Epidermal melanocyte (primary cell): ENCODE data around the gene DPH6.

Experiments used
- DNase-seq: peaks from one replicate; pipeline ENCODE4 v3.0.0; 2011; ENCODE audit warnings: low spot score; ENCODE audit not compliant: insufficient read length

DPH6 gene

DNA sequence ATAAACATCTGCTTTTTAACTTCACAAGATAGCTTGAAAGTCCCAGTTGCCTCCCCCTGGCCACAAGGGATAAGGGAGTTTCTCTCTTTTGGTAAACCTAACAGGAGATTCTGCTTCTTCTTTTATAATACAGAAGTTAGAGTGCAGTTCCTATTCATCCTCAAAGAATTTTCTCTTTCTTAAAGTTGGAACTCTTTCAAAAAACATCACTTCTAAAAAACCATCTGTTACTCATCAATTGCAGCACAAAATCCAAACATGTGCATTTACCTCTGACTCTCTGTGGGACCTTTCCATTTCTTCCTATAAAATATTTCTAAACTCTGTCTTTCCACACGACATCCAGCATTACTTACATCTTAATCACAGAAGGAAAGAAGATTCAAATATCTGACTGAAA is 5.1 kb downstream of the DPH6 start:
- no peak for DNase-seq

DNA sequence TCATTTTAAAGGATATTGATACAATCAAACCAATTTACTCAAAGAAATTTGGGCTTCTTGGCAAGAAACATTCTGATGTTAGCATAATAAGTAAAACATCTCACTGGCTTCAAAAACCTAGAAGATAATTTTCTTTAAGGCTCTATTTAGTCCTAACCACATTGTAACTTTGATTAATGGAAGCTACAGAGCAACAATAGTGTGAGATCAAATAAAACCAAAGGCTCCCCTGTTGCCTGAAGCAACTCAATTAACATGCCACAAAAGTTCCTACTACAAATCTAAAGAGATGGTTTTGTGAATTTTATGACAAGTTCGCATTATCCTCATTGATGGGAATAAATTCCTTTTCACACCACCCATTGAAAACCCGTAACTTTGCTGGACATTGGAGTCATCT is 5.9 kb downstream of the DPH6 start:
- no peak for DNase-seq

DNA sequence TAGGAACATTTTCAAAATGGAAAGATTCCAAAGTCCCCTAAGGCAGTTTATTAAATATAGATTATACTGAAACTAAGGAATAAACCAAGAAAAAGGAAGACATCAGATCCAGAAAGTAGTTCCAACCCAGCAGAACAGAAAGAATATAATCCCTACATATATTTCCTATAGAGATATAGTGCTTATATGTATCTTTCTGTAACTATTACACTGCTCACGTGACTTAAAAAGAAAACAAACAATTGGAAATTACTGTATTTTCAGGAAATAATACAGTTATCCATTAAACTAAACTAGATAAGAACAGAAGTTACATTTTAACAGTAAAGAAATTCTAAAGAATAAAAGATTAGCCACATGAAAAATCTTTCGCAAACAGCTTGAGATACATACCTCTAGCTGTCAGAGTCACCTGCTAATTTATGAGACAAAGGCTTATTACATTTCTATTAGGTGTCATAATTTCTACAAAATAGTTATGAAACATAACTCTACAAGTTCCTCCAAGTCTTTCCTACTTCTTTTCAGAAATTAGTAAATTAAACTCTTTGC is 10.5 kb downstream of the DPH6 start:
- DNase-seq = no peak

DNA sequence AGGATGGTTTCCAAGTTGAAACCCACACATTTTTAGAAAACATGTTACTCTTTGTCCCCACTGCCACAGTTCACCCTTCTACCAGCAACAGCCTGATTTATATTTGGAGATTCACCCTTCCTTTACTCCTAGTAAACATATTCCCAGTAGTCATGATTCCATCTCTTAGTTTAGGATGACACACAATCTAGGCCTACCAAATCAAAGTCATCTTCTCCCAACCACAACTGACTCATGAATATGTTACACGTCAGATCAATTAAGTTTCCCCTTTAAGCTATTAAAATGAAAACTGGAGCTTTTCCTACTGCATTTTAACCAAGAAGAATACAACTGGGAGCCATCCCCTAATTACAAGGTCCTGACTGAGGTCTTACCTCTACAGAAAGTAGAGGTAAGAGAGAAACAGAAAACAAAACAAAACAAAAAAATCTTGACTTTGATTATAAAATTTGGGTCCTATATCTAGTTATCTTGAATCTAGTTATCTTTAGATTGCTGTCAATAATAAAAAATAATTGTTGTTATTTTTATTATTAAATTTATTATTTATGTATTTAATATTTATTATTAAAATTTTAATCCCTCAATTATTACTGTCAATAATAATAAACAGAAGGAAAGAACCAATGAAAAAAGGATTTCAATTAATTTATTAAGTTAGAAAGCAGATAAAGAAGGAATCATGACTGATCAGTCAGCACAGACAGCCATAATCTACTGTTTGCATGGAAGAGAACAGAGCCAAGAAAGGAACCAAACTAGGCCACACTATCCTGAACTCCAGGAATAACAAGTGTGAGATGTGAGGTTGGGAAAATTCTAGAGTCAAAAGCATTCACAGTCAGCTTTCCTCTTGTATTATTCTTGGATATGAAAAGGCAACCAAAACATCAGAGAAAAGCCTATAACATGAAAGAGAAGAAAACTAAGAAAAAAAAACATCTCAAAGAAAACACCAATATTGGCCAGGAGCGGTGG is 12.5 kb downstream of the DPH6 start:
- DNase-seq = no peak

DNA sequence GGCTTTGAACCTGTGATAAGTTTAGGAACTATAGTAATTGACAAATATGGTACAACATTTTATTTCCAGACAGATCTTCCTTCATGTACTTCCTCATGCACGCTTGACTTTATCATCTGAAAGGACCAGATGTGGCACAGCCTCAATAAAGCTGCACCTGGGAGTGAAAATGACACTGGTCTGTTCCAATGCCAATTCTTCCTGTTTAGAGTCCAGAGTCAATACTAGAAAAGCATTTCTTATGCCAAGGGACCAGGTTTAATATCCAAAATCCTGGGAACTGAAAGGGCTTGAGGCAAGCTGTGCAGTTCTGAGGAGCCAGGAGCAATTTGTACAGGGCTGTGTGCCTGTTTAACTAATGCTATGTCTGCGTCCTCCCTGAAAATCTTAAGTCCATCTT is 15.3 kb downstream of the DPH6 start:
- DNase-seq = no peak

DNA sequence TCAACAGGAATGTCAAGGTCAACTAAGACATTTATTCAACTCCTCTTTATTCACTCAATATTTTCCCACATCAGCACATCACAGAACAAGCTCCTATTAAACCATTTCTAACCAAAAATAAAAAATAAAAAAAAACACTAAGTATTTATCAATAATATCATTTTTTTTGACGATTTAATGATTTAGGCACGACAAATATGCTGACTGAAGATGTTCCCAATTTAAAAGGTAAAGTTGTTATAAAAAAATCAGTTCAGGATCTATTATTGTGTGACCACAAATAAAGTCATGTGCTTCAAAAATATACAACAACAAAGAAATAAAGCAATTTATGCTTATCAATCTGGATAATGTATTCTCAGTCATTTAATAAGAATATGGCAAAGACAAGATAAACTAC is 16.2 kb downstream of the DPH6 start:
- DNase-seq = no peak

DNA sequence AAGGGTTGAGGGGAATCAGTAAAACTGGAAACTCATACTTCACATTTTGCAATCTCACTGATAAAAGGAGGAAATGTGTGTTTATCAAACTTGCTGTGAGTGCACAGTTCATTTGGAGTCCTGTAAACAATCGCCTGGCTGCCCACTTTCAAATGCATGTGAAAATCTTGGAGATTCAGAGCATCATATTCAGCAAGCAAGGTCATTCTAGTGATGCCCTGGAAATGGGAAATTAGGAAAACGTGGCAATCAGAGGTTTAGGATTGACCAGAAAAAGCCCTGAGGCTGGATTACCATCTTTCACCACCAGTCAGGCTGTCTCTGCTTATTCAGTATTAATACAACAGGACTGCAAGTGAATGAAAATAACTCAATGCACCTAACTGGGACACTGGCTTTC is 23.9 kb downstream of the DPH6 start:
- no peak for DNase-seq

DNA sequence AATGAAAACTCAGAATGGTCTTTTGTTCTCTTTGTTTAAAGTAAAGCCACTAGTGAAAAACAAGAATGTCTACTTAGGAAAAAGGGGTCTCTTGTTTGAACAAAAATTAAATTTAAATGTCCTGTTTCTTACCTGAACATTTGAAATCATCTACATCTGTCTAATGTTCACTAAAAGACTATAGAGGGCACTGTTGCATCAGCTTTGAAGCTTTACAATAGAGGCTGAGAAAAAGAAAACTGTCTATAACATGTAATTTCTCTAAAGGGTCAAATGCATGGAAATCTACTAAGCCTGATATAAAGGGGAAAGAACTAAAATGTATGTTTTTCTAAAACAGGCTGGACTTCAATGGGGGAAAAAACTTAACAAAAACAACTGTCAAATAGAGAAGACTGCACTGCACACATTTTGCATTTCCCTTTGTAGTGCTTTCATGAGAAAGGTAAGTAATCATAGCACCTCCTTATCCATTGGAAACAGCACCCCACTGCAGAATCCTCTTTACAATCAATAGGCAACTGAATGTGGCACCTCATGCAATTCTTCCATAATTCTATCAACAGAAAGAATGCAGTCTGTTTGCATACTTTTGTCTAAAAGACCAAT is 26.3 kb downstream of the DPH6 start:
- no peak for DNase-seq

DNA sequence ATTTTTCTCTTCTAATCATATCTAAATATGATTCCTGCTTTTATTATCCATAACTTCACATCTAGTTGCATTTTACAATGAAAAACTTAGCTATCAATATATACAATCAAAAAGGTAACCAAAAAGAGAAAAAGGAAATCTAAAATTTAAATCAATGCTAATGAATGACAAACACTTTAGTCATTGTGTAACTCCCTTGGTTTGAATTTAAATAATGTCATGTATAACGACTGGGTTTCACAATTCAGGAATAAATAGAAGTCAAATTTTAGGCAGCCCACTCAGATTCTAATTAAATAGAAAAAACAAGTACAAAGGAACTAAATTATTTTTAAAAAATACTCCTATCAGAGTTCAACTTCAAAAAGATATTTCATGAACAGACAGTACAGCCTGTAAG is 26.9 kb downstream of the DPH6 start:
- no peak for DNase-seq

DNA sequence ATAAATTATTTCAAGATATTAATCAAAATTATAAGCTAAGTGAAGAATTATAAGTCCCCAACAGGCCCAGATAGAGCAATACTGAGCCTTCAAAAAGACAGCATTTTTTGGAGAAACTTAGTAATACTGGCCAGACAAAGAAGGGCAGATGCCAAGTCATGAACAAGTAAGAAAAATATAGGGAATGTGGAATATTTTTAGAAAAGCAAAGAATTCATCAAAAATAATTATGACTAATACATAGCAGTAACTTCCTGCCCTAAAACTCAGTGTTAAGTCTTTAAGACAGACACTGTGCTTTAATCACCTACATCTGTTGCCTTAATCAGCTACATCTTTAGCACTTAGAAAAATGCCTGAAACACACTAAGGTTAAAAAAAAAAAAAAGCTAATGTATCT is 31.2 kb downstream of the DPH6 start:
- no peak for DNase-seq

DNA sequence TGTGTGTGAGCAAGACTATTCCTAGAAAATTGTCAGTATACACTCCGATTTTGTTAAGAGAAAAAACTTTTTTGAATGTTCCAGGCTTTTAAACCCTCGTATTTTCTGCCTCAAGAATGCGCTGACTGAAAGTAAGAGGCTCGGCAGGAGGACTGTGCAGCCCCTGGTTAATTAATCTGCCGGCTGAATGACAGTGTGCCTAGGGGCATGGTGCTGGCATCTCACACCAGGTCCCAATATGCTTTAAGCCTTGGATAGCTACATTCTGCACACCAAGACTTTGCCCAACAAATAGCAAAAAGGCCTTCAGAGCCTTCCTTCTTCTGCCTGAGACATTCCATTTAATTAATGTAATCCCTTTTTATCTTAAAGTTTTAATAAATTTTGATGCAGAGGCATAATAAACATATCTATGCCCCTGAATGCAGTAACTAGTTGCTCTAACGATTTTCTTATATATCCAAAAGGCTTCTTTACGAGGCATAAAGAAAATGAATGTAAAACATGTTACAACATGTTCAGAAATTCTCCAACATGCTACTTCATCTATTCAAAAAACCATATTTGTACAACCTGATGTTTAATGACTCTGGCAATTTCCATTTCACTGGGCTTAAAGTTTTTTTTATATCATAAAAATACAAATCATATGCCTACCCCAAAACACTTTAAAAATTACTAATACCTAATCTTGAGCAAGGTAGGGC is 37.9 kb downstream of the DPH6 start:
- no peak for DNase-seq

DNA sequence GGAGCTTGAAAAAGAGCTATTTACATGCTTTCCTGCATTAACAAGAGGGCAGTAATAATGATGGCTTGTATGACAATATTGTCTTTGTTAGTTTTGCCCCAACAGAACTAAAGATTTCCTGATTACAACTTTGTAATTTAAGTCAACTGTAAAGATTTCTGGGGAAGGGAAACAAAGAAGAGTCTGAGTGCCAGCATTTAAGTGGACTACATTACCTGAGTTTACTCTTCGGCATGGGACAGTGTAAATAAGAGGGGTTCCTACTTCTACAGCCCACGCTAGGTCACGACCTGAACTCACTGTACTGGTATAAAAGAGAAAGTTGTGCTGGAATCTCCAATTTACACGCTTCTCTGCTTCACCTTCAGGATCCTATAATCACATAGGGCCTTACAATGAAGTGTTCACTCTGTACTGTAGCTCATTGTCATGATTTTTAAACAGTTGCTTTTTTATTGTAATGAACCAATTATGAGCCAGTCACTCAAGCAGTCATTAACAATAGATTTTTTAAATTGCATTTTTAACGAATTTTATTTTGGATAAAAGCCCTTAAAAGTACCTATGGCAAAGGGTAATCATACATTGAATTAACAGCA is 39.6 kb downstream of the DPH6 start:
- no peak for DNase-seq

DNA sequence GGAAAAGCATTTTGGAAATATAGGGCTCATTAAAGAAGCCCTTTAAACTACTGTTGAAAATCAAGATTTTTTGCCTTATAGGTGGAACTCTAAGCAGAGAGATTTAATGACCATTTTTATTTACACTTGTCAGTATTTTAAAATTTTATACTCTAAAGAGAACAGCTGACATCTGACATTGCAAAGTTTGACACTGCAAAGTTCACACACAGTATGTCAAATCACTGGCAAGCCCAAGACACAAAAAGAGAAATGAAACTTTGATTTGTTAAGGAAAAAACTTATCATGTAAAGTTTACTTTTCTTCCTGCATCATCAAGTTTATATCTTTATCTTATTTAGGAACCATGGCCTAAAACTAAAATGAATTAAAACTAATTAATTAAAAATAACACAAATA is 40.2 kb downstream of the DPH6 start:
- DNase-seq = no peak

DNA sequence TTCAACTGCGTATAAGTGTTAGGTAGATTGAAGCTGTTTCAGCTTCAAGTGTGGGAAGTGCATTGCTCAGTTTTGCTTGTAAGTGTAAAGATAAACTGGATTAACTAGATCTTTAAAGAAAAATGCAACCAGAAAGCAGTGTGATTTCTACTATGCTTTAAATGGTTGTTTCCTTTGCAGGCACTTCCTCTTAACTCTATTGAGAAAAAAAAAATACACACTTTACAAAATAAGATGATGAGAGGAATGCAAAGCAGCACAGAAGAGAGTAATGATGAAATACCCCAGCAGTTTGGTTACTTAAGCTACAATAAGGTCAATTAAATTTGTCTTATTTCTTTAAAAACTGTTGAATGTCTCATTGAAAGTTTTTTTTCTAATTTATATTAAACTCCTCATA is 40.8 kb downstream of the DPH6 start:
- DNase-seq = no peak

DNA sequence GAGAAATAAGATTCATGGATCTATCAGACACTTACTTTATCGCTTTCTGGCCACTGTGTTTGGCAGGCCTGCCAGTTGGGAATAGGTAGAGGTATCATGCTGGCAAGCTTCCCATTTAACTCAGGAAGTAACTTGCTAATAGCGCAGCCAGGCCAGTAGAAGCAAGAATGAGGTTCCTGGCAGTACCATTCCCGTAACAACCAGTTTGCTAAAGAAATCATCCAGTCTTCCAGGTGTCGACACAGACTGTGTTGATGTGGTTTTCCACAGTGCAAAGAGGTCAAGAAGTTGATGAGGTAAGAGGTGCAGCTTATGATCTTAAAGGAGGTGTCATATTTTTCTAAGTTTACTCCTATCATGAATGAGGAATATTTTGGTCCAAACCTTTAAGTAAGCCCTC is 46.2 kb downstream of the DPH6 start:
- DNase-seq = no peak

DNA sequence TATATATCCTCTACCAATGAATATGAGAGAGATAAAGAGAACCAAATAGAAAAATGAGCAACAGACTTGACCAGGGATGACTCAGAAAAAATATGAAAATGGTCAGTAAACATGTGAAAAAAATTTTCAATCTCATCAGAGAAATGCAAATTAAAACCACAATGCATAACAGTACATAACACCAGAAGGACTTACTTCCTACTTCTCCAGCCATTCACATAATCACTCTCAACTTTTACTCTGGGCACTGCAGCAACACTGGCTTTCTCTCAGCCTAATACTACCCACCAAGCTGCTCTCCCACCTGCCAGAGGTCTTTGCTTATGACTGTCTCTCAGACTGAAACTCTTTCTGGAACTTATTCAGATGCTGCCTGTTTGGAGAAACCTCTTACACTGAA is 49.4 kb downstream of the DPH6 start:
- no peak for DNase-seq

DNA sequence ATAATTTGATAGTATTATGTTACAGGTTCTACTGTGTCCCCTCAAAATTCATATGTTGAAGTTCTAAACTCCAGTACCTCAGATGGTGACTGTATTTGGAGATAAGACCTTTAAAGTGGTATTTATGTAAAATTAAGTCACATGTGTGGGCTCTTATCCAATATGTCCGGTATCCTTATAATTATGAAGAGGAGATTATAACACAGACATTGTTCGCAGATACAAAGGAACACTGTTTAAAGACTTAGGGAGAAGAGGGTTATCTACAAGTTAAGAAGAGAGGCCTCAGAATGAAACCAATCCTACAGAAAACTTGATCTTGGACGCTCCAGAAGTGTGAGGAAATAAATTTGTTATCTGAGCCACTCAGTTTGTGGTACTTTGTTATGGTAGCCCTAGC is 50.9 kb downstream of the DPH6 start:
- no peak for DNase-seq

DNA sequence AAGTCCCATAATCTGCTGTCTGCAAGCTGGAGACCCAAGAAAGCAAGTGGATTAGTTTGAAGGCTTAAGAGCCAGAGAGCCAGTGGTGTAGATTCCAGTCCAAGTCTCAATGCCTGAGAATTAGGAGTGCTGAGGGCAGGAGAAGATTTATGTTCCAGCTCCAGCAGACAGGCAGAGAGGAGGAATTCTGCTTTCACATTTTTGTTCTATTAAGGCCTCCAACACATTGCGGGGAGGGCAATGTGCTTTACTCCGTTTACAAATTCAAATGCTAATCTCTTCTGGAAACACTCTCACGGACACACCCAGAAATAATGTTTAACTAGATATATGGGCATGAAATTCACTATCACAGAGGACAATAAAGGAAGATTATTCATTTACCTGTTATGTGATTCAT is 54.0 kb downstream of the DPH6 start:
- DNase-seq = no peak

DNA sequence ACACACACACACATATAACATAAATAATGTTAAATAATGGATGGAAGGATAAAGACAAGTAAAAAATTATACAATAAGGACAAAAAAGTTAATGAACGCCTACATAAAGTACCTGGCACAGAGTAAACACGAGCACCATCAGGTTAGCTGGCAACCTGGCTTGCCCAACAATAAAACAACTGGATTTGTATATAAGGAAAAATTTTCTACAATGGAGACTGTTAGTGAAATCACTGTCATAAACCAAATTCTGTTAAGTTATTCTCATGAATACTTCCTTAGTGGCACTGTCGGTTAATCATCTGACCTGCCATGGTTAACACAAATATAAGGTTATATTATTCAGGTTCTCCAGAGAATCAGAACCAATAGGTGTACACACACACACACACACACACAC is 54.8 kb downstream of the DPH6 start:
- no peak for DNase-seq

DNA sequence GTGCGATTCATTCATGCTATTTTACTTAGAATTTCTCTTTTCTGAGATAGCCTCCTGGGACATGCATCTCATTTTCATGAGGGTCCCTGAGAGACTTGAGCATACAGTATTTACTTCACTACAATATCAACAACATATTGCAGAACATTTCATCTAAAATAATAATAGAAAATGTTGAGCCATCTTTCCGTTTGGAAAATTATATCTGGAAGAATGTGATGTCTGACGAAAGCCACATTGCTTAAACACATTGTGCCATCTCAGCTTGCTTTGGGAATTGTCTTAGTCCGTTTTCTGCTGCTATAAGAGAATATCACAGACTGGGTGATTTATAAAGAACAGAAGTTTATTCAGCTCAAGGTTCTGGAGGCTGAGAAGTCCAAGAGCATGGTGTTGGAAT is 55.5 kb downstream of the DPH6 start:
- DNase-seq = no peak

DNA sequence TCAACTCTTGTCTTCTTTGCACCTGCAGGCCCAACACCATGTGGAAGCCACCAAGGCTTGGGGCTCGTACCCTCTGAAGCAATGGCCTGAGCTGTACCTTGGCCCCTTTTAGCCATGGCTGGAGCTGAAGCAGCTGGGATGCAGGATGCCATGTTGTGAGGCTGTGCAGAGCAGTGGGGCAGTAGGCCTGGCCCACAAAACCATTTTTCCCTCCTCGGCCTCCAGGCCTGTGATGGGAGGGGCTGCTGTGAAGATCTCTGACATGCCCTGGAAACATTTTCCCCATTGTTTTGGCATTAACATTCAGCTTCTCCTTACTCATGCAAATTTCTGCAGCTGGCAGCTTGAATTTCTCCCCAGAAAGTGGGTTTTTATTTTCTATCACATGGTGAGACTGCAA is 58.5 kb downstream of the DPH6 start:
- no peak for DNase-seq

DNA sequence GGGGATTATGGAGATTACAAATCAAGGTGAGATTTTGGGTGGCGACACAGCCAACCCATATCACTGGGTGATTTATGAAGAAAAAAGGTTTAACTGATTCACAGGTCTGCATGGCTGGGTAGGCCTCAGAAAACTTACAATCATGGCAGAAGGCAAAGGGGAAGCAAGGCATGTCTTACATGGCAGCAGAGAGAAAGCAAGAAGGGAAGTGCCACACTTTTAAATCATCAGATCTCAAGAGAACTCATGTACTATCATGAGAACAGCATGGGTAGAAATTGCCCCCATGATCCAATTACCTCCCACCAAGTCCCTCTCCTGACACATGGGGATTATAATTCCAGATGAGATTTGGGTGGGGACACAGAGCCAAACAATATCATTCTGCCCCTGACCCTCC is 59.7 kb downstream of the DPH6 start:
- no peak for DNase-seq
